PC-3 (cell line): ENCODE measurements around the gene PKD1L1. TPM values are rescaled to one million over a fixed set of nuclear protein-coding genes. Genes with fewer than 3 reads are reported as not detected.

Experiments
- ATAC-seq: fragments of 200-7000 bp; cut with Tn5 transposase; 2 replicates; pipeline ENCODE4 v1.9.1; 2020; ENCODE audit warnings: mild to moderate bottlenecking, moderate library complexity
- BruUV-seq: library from RNA; stranded (reverse); fragments of 400-500 nt; replicated peaks from 2 replicates; lab custom pipeline; 2021; lab: Mats Ljungman, UMichigan
- CTCF ChIA-PET: fragments of 300-600 bp; sonication (Branson Sonifier 250); formaldehyde crosslinking; loops from one replicate; lab custom pipeline; 2022; ENCODE audit warnings: antibody characterized with exemption; lab: Charles Lee
- POLR2A ChIA-PET: fragments of 300-600 bp; sonication (Branson Sonifier 250); formaldehyde crosslinking; loops from one replicate; lab custom pipeline; 2022; ENCODE audit warnings: antibody characterized with exemption; ENCODE audit not compliant: unreplicated experiment; lab: Charles Lee
- DNase-seq: peaks from one replicate; pipeline ENCODE4 v3.0.0-alpha.2; 2015
- H2AFZ ChIP-seq: fragments of 300-600 bp; sonication (generic); 2 replicates; pipeline ENCODE4 v1.6.0; 2016; ENCODE audit warnings: antibody characterized with exemption, low read length
- H3F3A ChIP-seq: fragments of 300-600 bp; sonication (generic); one replicate; pipeline ENCODE4 v1.6.0; 2017; ENCODE audit warnings: antibody characterized with exemption, low read length, control low read depth, mild to moderate bottlenecking; ENCODE audit not compliant: unreplicated experiment
- H3K27ac ChIP-seq: fragments of 300-600 bp; sonication (generic); 2 replicates; pipeline ENCODE4 v1.5.1; 2016; ENCODE audit warnings: mild to moderate bottlenecking, low read length
- H3K27me3 ChIP-seq: fragments of 300-600 bp; sonication (generic); 2 replicates; pipeline ENCODE4 v1.6.1; 2016; ENCODE audit warnings: low read length, mixed read lengths
- H3K36me3 ChIP-seq: fragments of 300-600 bp; sonication (generic); 2 replicates; pipeline ENCODE4 v1.6.1; 2016; ENCODE audit warnings: low read depth, mixed run types, low read length, mixed read lengths
- H3K4me1 ChIP-seq: fragments of 300-600 bp; sonication (generic); 2 replicates; pipeline ENCODE4 v1.5.1; 2016; ENCODE audit warnings: low read length; ENCODE audit not compliant: insufficient read depth
- H3K4me2 ChIP-seq: fragments of 300-600 bp; sonication (generic); 2 replicates; pipeline ENCODE4 v1.6.0; 2016; ENCODE audit warnings: low read length
- H3K4me3 ChIP-seq: fragments of 300-600 bp; sonication (generic); 2 replicates; pipeline ENCODE4 v1.5.1; 2016; ENCODE audit warnings: mild to moderate bottlenecking, low read length, mixed read lengths
- H3K79me2 ChIP-seq: fragments of 300-600 bp; sonication (generic); 2 replicates; pipeline ENCODE4 v1.6.1; 2017; ENCODE audit warnings: low read length, mixed read lengths
- H3K9ac ChIP-seq: fragments of 300-600 bp; sonication (generic); 2 replicates; pipeline ENCODE4 v1.6.0; 2016; ENCODE audit warnings: mild to moderate bottlenecking, low read length
- H3K9me2 ChIP-seq: fragments of 300-600 bp; sonication (generic); replicated peaks from 2 replicates; pipeline ENCODE4 v1.6.1; 2016; ENCODE audit warnings: mixed run types, low read length, mixed read lengths
- H3K9me3 ChIP-seq: fragments of 300-600 bp; sonication (generic); 2 replicates; pipeline ENCODE4 v1.6.1; 2016; ENCODE audit warnings: low read length, mixed read lengths
- H4K20me1 ChIP-seq: fragments of 300-600 bp; sonication (generic); 2 replicates; pipeline ENCODE4 v1.6.1; 2016; ENCODE audit warnings: low read length, mixed read lengths
- EZH2 ChIP-seq: fragments of 300-600 bp; sonication (generic); IDR thresholded peaks from one replicate; pipeline ENCODE4 v1.6.1; 2017; ENCODE audit warnings: antibody characterized with exemption, mild to moderate bottlenecking, low read length; ENCODE audit not compliant: unreplicated experiment
- EZH2phosphoT487 ChIP-seq: fragments of 300-600 bp; sonication (generic); IDR thresholded peaks from 2 replicates; pipeline ENCODE4 v1.6.1; 2018; ENCODE audit warnings: mild to moderate bottlenecking, antibody characterized with exemption, low read length, borderline replicate concordance
- intact Hi-C: fragments of 100-400 bp; cut with micrococcal nuclease; formaldehyde crosslinking; loops from 2 replicates; pipeline ENCODE4 v1.9.0; 2023
- total RNA-seq: library from RNA; depleted of rRNA; stranded (reverse); fragments of >200 nt; gene quantifications from 2 replicates; pipeline ENCODE4 v1.2.3, GENCODE V29; 2014
- TF ChIP-seq, protein P1 (sequence below): fragments of 300-600 bp; sonication (generic); conservative IDR thresholded peaks from 2 replicates; pipeline ENCODE4 v1.5.1; 2017; ENCODE audit warnings: antibody characterized with exemption, low read depth, mild to moderate bottlenecking, low read length

The PKD1L1 gene
- total RNA-seq, 1 experiment from 2014 or later, result 0.04 TPM

DNA sequence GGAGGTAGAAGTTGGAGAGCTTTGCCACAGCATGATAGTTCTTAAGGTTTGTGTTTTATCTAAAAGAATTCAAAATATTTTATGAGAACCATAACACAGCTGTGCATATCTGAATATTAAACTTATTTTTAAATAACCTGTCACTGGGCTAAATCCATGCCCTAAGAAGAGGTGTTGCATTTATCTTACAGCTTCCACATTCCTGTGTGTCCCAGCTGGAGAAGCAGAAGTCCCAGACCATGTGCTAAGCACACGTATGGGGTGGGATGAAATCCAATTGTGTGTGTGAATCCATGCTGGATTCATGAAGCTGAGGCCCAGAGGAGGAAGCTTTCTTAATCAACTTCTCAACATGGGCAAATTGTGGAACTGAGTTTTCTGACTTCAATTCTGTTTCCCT, 121.5 kb downstream of the PKD1L1 start:
- Histone ChIP-seq H3K9ac (no peak overlapping the region), H3K27me3 (no peaks in the 10 kb centered on the region), H4K20me1 (no peaks in the 10 kb centered on the region), H3K27ac (no peak overlapping the region), H3K9me2 (no peaks in the 10 kb centered on the region), H3K9me3 (no peaks in the 10 kb centered on the region), H3K4me3 (no peak overlapping the region), H2AFZ (no peak overlapping the region), H3F3A (no peaks in the 10 kb centered on the region), H3K79me2 (no peaks in the 10 kb centered on the region), H3K4me1 (no peaks in the 10 kb centered on the region), H3K36me3 (no peaks in the 10 kb centered on the region), H3K4me2 (no peak overlapping the region)
- ChIA-PET POLR2A (interaction anchor here (0.6 kb wide), 1 partner anchor 333 kb away, joined by 3 read pairs; no protein-coding TSS in a partner anchor), CTCF (no interaction called here)
- TF ChIP-seq, protein P1, sequence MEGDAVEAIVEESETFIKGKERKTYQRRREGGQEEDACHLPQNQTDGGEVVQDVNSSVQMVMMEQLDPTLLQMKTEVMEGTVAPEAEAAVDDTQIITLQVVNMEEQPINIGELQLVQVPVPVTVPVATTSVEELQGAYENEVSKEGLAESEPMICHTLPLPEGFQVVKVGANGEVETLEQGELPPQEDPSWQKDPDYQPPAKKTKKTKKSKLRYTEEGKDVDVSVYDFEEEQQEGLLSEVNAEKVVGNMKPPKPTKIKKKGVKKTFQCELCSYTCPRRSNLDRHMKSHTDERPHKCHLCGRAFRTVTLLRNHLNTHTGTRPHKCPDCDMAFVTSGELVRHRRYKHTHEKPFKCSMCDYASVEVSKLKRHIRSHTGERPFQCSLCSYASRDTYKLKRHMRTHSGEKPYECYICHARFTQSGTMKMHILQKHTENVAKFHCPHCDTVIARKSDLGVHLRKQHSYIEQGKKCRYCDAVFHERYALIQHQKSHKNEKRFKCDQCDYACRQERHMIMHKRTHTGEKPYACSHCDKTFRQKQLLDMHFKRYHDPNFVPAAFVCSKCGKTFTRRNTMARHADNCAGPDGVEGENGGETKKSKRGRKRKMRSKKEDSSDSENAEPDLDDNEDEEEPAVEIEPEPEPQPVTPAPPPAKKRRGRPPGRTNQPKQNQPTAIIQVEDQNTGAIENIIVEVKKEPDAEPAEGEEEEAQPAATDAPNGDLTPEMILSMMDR, result no peak
- no peak for TF ChIP-seq EZH2
- TF ChIP-seq EZH2phosphoT487, result no peak
- ATAC-seq (no peak), DNase-seq (no peak)
- no TSS peak for BruUV-seq
- intact Hi-C loops, result no loop called here

DNA sequence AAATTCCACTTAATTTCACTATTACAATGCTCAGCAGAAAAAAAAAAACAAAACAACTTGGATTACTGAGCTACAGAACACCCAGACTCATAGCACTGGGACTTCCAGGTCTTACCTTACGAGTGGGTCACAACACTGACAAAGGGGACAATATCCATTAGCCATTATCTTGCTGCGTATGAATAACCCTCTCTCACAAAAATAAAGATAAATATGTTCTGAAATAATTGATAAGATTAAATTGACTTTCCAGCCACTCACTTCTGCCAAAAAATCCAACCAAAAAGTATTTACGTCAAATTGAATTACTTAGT, 128.7 kb downstream of the PKD1L1 start:
- no peak for ATAC-seq
- TF ChIP-seq EZH2phosphoT487 (no peak), EZH2 (no peak)
- TF ChIP-seq, protein P1, result peak; percentile 7; the same call in 1 of the 2 replicates
- Histone ChIP-seq H3K4me3 (no peak overlapping the region), H2AFZ (no peak overlapping the region), H3K27me3 (no peaks in the 10 kb centered on the region), H3K27ac (no peak overlapping the region), H3K79me2 (no peaks in the 10 kb centered on the region), H3K4me1 (peaks cover 18% of the 10 kb centered on the region), H3K9ac (no peak overlapping the region), H3K9me2 (no peaks in the 10 kb centered on the region), H3K9me3 (no peaks in the 10 kb centered on the region), H3K4me2 (no peak overlapping the region), H3F3A (no peaks in the 10 kb centered on the region), H3K36me3 (no peaks in the 10 kb centered on the region), H4K20me1 (no peaks in the 10 kb centered on the region)
- BruUV-seq, result no TSS peak
- CTCF ChIA-PET, result interaction anchor here (0.5 to 1.2 kb wide), 13 partner anchors 14 to 553 kb away, joined by 3 to 16 read pairs (median 3); no protein-coding TSS in a partner anchor
- no peak for DNase-seq
- POLR2A ChIA-PET, result interaction anchor here (0.7 kb wide), 1 partner anchor 56 kb away, joined by 3 read pairs; no protein-coding TSS in a partner anchor
- intact Hi-C loops, result loop anchor here (1.0 to 10.0 kb wide), 6 partner anchors 27 to 553 kb away; no protein-coding TSS in a partner anchor
